T-helper 22 cell (primary cell): Measurements from ENCODE around the gene MOB1B.
"Not testable (repeated sequence)": the region's sequence is repeated elsewhere in the genome, so short reads cannot be mapped to it uniquely, and the experiment has no call there.

Experiments used
- DNase-seq: peaks from one replicate; pipeline ENCODE4 v3.0.0-alpha.2; 2020; ENCODE audit warnings: low read depth

Gene MOB1B

GRCh38 chr4:70901984-70902576 lies at the start of gene MOB1B:
MOB1B (plus strand) TSS chr4:70902369; CDS start chr4:70902537, 168 bp downstream.
- DNase-seq, result peak; percentile 77

GRCh38 chr4:70855464-70855863 lies 46.7 kb upstream of the MOB1B start:
- DNase-seq, result no peak

GRCh38 chr4:70858454-70858853 lies 43.7 kb upstream of the MOB1B start:
- DNase-seq, result no peak

- no peak for DNase-seq
Observed at GRCh38 chr4:70859066-70859465, 43.1 kb upstream of the MOB1B start.

GRCh38 chr4:70863099-70863790 lies 38.9 kb upstream of the MOB1B start:
- DNase-seq, result no peak

- no peak for DNase-seq
Observed at GRCh38 chr4:70868778-70869177, 33.4 kb upstream of the MOB1B start.

- DNase-seq, result no peak
Observed at GRCh38 chr4:70873216-70873615, 29.0 kb upstream of the MOB1B start.

- no peak for DNase-seq
Observed at GRCh38 chr4:70874268-70875156, 27.7 kb upstream of the MOB1B start.

- DNase-seq, result no peak
Observed at GRCh38 chr4:70877556-70877955, 24.6 kb upstream of the MOB1B start.

- no peak for DNase-seq
Observed at GRCh38 chr4:70880739-70881138, 21.4 kb upstream of the MOB1B start.

GRCh38 chr4:70885174-70885573 lies 17.0 kb upstream of the MOB1B start:
- no peak for DNase-seq

- DNase-seq, result no peak
Observed at GRCh38 chr4:70892086-70892769, 9.9 kb upstream of the MOB1B start.

- no peak for DNase-seq
Observed at GRCh38 chr4:70893790-70894189, 8.4 kb upstream of the MOB1B start.

- no peak for DNase-seq
Observed at GRCh38 chr4:70895405-70895804, 6.8 kb upstream of the MOB1B start.

- no peak for DNase-seq
Observed at GRCh38 chr4:70895811-70896491, 6.2 kb upstream of the MOB1B start.

GRCh38 chr4:70898581-70898980 lies 3.6 kb upstream of the MOB1B start:
- not testable (repeated sequence) for DNase-seq

- no peak for DNase-seq
Observed at GRCh38 chr4:70901607-70901983, 574 bp upstream of the MOB1B start.

- no peak for DNase-seq
Observed at GRCh38 chr4:70902577-70903290, 565 bp downstream of the MOB1B start.

- DNase-seq, result no peak
Observed at GRCh38 chr4:70903291-70903603, 1.1 kb downstream of the MOB1B start.

- no peak for DNase-seq
Observed at GRCh38 chr4:70908993-70909556, 6.9 kb downstream of the MOB1B start.

GRCh38 chr4:70914000-70914399 lies 11.8 kb downstream of the MOB1B start:
- no peak for DNase-seq
